Measurements from ENCODE around the gene SPO11. TPM values are rescaled to one million over a fixed set of nuclear protein-coding genes. Genes with fewer than 3 reads are reported as not detected.

SPO11 gene
- total and polyA plus RNA-seq, 2 donors (not counting 1 experiment from before 2014, with no cell fraction given) = not detected

GRCh38 chr20:57287007-57287880, 42.4 kb upstream of the SPO11 start:
- no peaks in the 10 kb centered on the region for H3K36me3 ChIP-seq (replicated peaks in 1 of 2; ENCODE audit: control extremely low read depth in 1 of 2, control insufficient read depth in 1 of 2, extremely low read depth in 1 of 2, insufficient read depth in 2 of 2, low read length in 1 of 2)
- no peak overlapping the region for H3K4me3 ChIP-seq (ENCODE audit: control extremely low read depth in 1 of 5, extremely low read depth in 1 of 5, insufficient read depth in 1 of 5, low read depth in 2 of 5, low read length in 4 of 5)
- H3K4me1 Mint-ChIP-seq = no peaks in the 10 kb centered on the region
- no peak overlapping the region for H3K27ac Mint-ChIP-seq
- intact Hi-C loops (cut with micrococcal nuclease) = no loop called here
- H3K4me2 ChIP-seq (replicated peaks; ENCODE audit: low read depth, low read length, poor library complexity, severe bottlenecking) = no peak overlapping the region
- no peak overlapping the region for H3K4me3 Mint-ChIP-seq
- peaks cover 0 to 15% (median 2%) of the 10 kb centered on the region in 4 experiments for H3K27me3 ChIP-seq (replicated peaks in 1 of 4; ENCODE audit: control extremely low read depth in 1 of 4, control insufficient read depth in 3 of 4, insufficient read depth in 4 of 4, low read length in 3 of 4)
- 81% methylated on average over 5 of the region's 14 CpGs for WGBS (ENCODE audit: insufficient coverage)
- no peak for TF ChIP-seq CTCF (IDR thresholded peaks at IDR 0.05)
- no peak overlapping the region for H2AFZ ChIP-seq (ENCODE audit: insufficient read depth, low read depth, low read length, poor library complexity, severe bottlenecking)
- no peak overlapping the region for H3K9ac ChIP-seq (ENCODE audit: low read length)
- H3K27ac ChIP-seq (ENCODE audit: low read length in 2 of 2) = no peak overlapping the region
- H3K9me3 Mint-ChIP-seq (ENCODE audit: insufficient read depth) = no peaks in the 10 kb centered on the region
- H3K4me1 ChIP-seq (ENCODE audit: control insufficient read depth in 2 of 2, insufficient read depth in 2 of 2, low read length in 2 of 2) = no peaks in the 10 kb centered on the region
- ATAC-seq (ENCODE audit: low read depth) (no peak), DNase-seq (no peak)
- ChIA-PET POLR2A (no interaction called here), CTCF (no interaction called here)
- H3K9me3 ChIP-seq (ENCODE audit: control extremely low read depth in 1 of 3, control insufficient read depth in 2 of 3, insufficient read depth in 1 of 3, low read length in 2 of 3) = no peaks in the 10 kb centered on the region
- H3K79me2 ChIP-seq (ENCODE audit: control insufficient read depth, insufficient read depth, low read length) = no peaks in the 10 kb centered on the region
- H4K20me1 ChIP-seq (ENCODE audit: control insufficient read depth, insufficient read depth, low read length, poor library complexity, severe bottlenecking) = no peaks in the 10 kb centered on the region
- peaks cover 52% of the 10 kb centered on the region for H3K27me3 Mint-ChIP-seq

GRCh38 chr20:57287901-57288300, 41.7 kb upstream of the SPO11 start:
- no peak for DNase-seq
- H3K4me1 Mint-ChIP-seq = no peaks in the 10 kb centered on the region
- CTCF ChIA-PET = no interaction called here
- H3K36me3 ChIP-seq (replicated peaks in 1 of 2; ENCODE audit: control extremely low read depth in 1 of 2, control insufficient read depth in 1 of 2, extremely low read depth in 1 of 2, insufficient read depth in 2 of 2, low read length in 1 of 2) = no peaks in the 10 kb centered on the region
- H4K20me1 ChIP-seq (ENCODE audit: control insufficient read depth, insufficient read depth, low read length, poor library complexity, severe bottlenecking) = no peaks in the 10 kb centered on the region
- H3K9me3 Mint-ChIP-seq (ENCODE audit: insufficient read depth) = no peaks in the 10 kb centered on the region
- H3K9me3 ChIP-seq (ENCODE audit: control extremely low read depth in 1 of 3, control insufficient read depth in 2 of 3, insufficient read depth in 1 of 3, low read length in 2 of 3) = no peaks in the 10 kb centered on the region
- H3K4me3 Mint-ChIP-seq = no peak overlapping the region
- no peak overlapping the region for H3K4me2 ChIP-seq (replicated peaks; ENCODE audit: low read depth, low read length, poor library complexity, severe bottlenecking)
- no peak overlapping the region for H3K9ac ChIP-seq (ENCODE audit: low read length)
- POLR2A ChIA-PET = no interaction called here
- H2AFZ ChIP-seq (ENCODE audit: insufficient read depth, low read depth, low read length, poor library complexity, severe bottlenecking) = no peak overlapping the region
- 85% methylated on average over 5 of the region's 6 CpGs for WGBS (ENCODE audit: insufficient coverage)
- H3K27ac Mint-ChIP-seq = no peak overlapping the region
- no peaks in the 10 kb centered on the region for H3K79me2 ChIP-seq (ENCODE audit: control insufficient read depth, insufficient read depth, low read length)
- H3K27me3 Mint-ChIP-seq = peaks cover 49% of the 10 kb centered on the region
- TF ChIP-seq CTCF (IDR thresholded peaks at IDR 0.05) (no peak), EZH2 (IDR thresholded peaks at IDR 0.05; ENCODE audit: borderline replicate concordance, insufficient read depth, low read depth, low read length, poor library complexity, severe bottlenecking) (no peak)
- H3K4me3 ChIP-seq (ENCODE audit: control extremely low read depth in 1 of 5, extremely low read depth in 1 of 5, insufficient read depth in 1 of 5, low read depth in 2 of 5, low read length in 4 of 5) = no peak overlapping the region
- ATAC-seq (ENCODE audit: low read depth) = no peak
- no peak overlapping the region for H3K27ac ChIP-seq (ENCODE audit: low read length in 2 of 2)
- no peaks in the 10 kb centered on the region for H3K4me1 ChIP-seq (ENCODE audit: control insufficient read depth in 2 of 2, insufficient read depth in 2 of 2, low read length in 2 of 2)
- peaks cover 0 to 15% (median 2%) of the 10 kb centered on the region in 4 experiments for H3K27me3 ChIP-seq (replicated peaks in 1 of 4; ENCODE audit: control extremely low read depth in 1 of 4, control insufficient read depth in 3 of 4, insufficient read depth in 4 of 4, low read length in 3 of 4)
- intact Hi-C loops (cut with micrococcal nuclease) = no loop called here
